A549 (cell line): ENCODE measurements around the gene ZNF644. TPM values are rescaled to one million over a fixed set of nuclear protein-coding genes. Genes with fewer than 3 reads are reported as not detected.

Source experiments
- ATAC-seq, 2 experiments: fragments of 200-7000 bp in 1 of 2; fragments of >200 bp in 1 of 2; cut with Nextera tagmentation in 1 of 2; cut with Tn5 transposase in 1 of 2; 3 replicates each; pipeline versions ENCODE4 v1.8.0 to v1.9.1; 2018 to 2020; ENCODE audit warnings: mild to moderate bottlenecking in 1 of 2, moderate library complexity in 1 of 2
- CTCF ChIA-PET: fragments of 300-600 bp; sonication (Branson Sonifier 250); formaldehyde crosslinking; extraction: SDS; loops from one replicate; lab custom pipeline; 2021; ENCODE audit warnings: antibody characterized with exemption, inconsistent platforms; lab: Yijun Ruan, JAX
- POLR2A ChIA-PET: fragments of 350-600 bp; formaldehyde crosslinking; extraction: SDS; loops from one replicate; lab custom pipeline; 2021; ENCODE audit warnings: antibody characterized with exemption, inconsistent platforms; lab: Yijun Ruan, JAX
- DNase-seq, 2 experiments: peaks; one replicate each; pipeline versions ENCODE4 v3.0.0 to v3.0.0-alpha.2; 2011 to 2016; ENCODE audit warnings: low read depth in 1 of 2, low spot score in 1 of 2
- FAIRE-seq: peaks from 2 replicates; lab custom pipeline; 2011; peaks lifted over from hg19 to GRCh38; lab: Jason Lieb, UNC
- H3K27ac ChIP-seq, 2 experiments: fragments of >200 bp; sonication (Bioruptor Twin); formaldehyde crosslinking; 3 replicates each; pipeline ENCODE4 v1.5.1; 2016 to 2017
- H3K4me1 ChIP-seq: fragments of >200 bp; sonication (Bioruptor Twin); formaldehyde crosslinking; 3 replicates; pipeline ENCODE4 v1.6.1; 2016
- H3K4me2 ChIP-seq: fragments of >200 bp; sonication (Bioruptor Twin); formaldehyde crosslinking; 3 replicates; pipeline ENCODE4 v1.6.1; 2016
- H3K4me3 ChIP-seq: fragments of >200 bp; sonication (Bioruptor Twin); formaldehyde crosslinking; 3 replicates; pipeline ENCODE4 v1.5.1; 2016
- H3K9me3 ChIP-seq: fragments of >200 bp; sonication (Bioruptor Twin); formaldehyde crosslinking; 3 replicates; pipeline ENCODE4 v1.6.1; 2016
- CHD2 ChIP-seq: fragments of 150-350 bp; IDR thresholded peaks from 2 replicates; pipeline ENCODE4 v1.6.1; 2014; ENCODE audit warnings: low read length; ENCODE audit not compliant: partially characterized antibody
- EHMT2 ChIP-seq: fragments of 200-600 bp; sonication (generic); IDR thresholded peaks from 2 replicates; pipeline ENCODE4 v1.6.1; 2016; ENCODE audit warnings: antibody characterized with exemption, low read depth, mild to moderate bottlenecking, moderate library complexity
- EP300 ChIP-seq, 2 experiments: fragments of >200 bp; sonication (Bioruptor Twin); formaldehyde crosslinking; IDR thresholded peaks; 2 replicates in 1 of 2; 3 replicates in 1 of 2; pipeline ENCODE4 v1.6.1; 2016 to 2017
- ESRRA ChIP-seq: fragments of 150-350 bp; IDR thresholded peaks from 2 replicates; pipeline ENCODE4 v1.6.1; 2014; ENCODE audit warnings: mild to moderate bottlenecking, low read length, borderline replicate concordance
- FOSL2 ChIP-seq, 2 experiments: fragments of 450-650 bp in 1 of 2; fragments of >200 bp in 1 of 2; sonication (Bioruptor Twin) in 1 of 2; formaldehyde crosslinking; IDR thresholded peaks; 2 replicates each; pipeline versions ENCODE4 v1.5.0 to v1.6.1; 2016 to 2020; ENCODE audit warnings: mild to moderate bottlenecking in 1 of 2, moderate library complexity in 1 of 2
- FOXS1 ChIP-seq: fragments of 250-450 bp; sonication (Bioruptor Pico); IDR thresholded peaks from 2 replicates; pipeline ENCODE4 v1.5.0; 2020; ENCODE audit warnings: mild to moderate bottlenecking, moderate library complexity
- HOXA7 ChIP-seq: fragments of 250-450 bp; sonication (Bioruptor Pico); IDR thresholded peaks from 2 replicates; pipeline ENCODE4 v1.5.0; 2020; ENCODE audit warnings: mild to moderate bottlenecking, moderate library complexity
- NPAS2 ChIP-seq: fragments of 250-450 bp; sonication (Bioruptor Pico); IDR thresholded peaks from 2 replicates; pipeline ENCODE4 v1.8.0; 2022; ENCODE audit warnings: mild to moderate bottlenecking, moderate library complexity, borderline replicate concordance
- POLR2A ChIP-seq: IDR thresholded peaks from 2 replicates; pipeline ENCODE4 v1.6.1; 2012; ENCODE audit warnings: mild to moderate bottlenecking, low read length
- RFX5 ChIP-seq: fragments of 450-650 bp; IDR thresholded peaks from 2 replicates; pipeline ENCODE4 v1.7.1; 2014; ENCODE audit warnings: antibody characterized with exemption, mild to moderate bottlenecking, moderate library complexity
- RNF2 ChIP-seq: fragments of 200-600 bp; sonication (generic); IDR thresholded peaks from 2 replicates; pipeline ENCODE4 v1.6.1; 2016; ENCODE audit warnings: low read depth, mild to moderate bottlenecking, antibody characterized with exemption, moderate library complexity, borderline replicate concordance
- SREBF2 ChIP-seq: fragments of 450-650 bp; IDR thresholded peaks from 2 replicates; pipeline ENCODE4 v1.6.1; 2014; ENCODE audit warnings: mild to moderate bottlenecking, moderate library complexity
- TFCP2L1 ChIP-seq: fragments of 250-450 bp; sonication (Bioruptor Pico); IDR thresholded peaks from 2 replicates; pipeline ENCODE4 v1.5.0; 2021; ENCODE audit warnings: mild to moderate bottlenecking
- TP53 ChIP-seq: fragments of 250-450 bp; sonication (Bioruptor Pico); IDR thresholded peaks from 2 replicates; pipeline ENCODE4 v1.5.0; 2021; ENCODE audit warnings: mild to moderate bottlenecking, moderate library complexity
- WGBS: methylation state at CpG from one replicate; pipeline ENCODE4 v1.1.6; 2017; ENCODE audit errors: missing lambda C conversion rate; 5-methylcytosine and 5-hydroxymethylcytosine counted together
- polyA plus RNA-seq, 4 experiments: library from polyadenylated mRNA; depleted of rRNA in 3 of 4; stranded (reverse); fragments of >200 nt; fragmentation: RNase III in 1 of 4; extraction: RNeasy Plus Mini Kit Qiagen cat#74134 plus additional on column Dnase treatment in 1 of 4; gene quantifications; 2 replicates in 3 of 4; 3 replicates in 1 of 4; pipeline ENCODE4 v1.2.3, GENCODE V29; 2011 to 2017
- TF ChIP-seq, protein P1 (sequence below): fragments of 250-450 bp; sonication (Bioruptor Pico); IDR thresholded peaks from 2 replicates; pipeline ENCODE4 v1.5.0; 2020; ENCODE audit warnings: low read depth, mild to moderate bottlenecking, moderate library complexity
- TF ChIP-seq, protein P2 (sequence below): IDR thresholded peaks from 2 replicates; pipeline ENCODE4 v1.6.1; 2012
- TF ChIP-seq, protein P3 (sequence below): fragments of >200 bp; sonication (Bioruptor Twin); formaldehyde crosslinking; IDR thresholded peaks from 2 replicates; pipeline ENCODE4 v1.6.1; 2016

The ZNF644 gene
- polyA plus RNA-seq, 2 of the 4 experiments (the other 2 are of a cell fraction): 14.8 to 24.9 TPM

DNA sequence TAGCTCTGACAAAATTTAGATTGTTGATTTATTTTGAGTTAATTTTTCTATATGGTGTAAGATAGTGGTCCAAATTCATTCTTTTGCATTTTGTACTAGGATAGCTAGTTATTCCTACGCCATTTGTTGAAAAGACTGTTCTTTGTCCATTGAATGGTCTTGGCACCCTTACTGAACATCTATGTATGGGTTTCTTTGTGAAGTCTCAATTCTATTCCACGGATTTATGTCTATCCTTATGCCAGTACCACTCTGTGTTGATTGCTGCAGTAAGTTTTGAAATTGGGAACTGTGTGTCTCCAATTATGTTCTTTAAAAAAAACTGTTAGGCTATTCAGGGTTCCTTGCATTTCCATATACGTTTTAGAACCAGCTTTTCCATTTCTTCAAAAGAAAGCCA, 145.7 kb downstream of the ZNF644 start:
- H3K4me1 ChIP-seq: no peaks in the 10 kb centered on the region
- DNase-seq (no peak), FAIRE-seq (no peak)
- CTCF ChIA-PET: no interaction called here
- TF ChIP-seq POLR2A (no peak), TFCP2L1 (CRISPR knock-in tag) (no peak), CHD2 (no peak), RNF2 (no peak), NPAS2 (CRISPR knock-in tag) (no peak), TP53 (CRISPR knock-in tag) (no peak), SREBF2 (no peak), EP300 (IDR thresholded peaks at IDR 0.05) (no peak), FOXS1 (no peak), RFX5 (no peak), ESRRA (no peak), FOSL2 (IDR thresholded peaks at IDR 0.05) (no peak), FOSL2 (CRISPR knock-in tag; IDR thresholded peaks at IDR 0.05) (no peak), HOXA7 (CRISPR knock-in tag) (no peak), EHMT2 (no peak)
- TF ChIP-seq, protein P1, sequence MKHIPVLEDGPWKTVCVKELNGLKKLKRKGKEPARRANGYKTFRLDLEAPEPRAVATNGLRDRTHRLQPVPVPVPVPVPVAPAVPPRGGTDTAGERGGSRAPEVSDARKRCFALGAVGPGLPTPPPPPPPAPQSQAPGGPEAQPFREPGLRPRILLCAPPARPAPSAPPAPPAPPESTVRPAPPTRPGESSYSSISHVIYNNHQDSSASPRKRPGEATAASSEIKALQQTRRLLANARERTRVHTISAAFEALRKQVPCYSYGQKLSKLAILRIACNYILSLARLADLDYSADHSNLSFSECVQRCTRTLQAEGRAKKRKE (CRISPR knock-in tag): no peak
- TF ChIP-seq, protein P2, sequence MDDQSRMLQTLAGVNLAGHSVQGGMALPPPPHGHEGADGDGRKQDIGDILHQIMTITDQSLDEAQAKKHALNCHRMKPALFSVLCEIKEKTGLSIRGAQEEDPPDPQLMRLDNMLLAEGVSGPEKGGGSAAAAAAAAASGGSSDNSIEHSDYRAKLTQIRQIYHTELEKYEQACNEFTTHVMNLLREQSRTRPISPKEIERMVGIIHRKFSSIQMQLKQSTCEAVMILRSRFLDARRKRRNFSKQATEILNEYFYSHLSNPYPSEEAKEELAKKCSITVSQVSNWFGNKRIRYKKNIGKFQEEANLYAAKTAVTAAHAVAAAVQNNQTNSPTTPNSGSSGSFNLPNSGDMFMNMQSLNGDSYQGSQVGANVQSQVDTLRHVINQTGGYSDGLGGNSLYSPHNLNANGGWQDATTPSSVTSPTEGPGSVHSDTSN: no peak
- TF ChIP-seq, protein P3, sequence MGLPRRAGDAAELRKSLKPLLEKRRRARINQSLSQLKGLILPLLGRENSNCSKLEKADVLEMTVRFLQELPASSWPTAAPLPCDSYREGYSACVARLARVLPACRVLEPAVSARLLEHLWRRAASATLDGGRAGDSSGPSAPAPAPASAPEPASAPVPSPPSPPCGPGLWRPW: no peak
- TF ChIP-seq, all 56 proteins: peak for 0
- Histone ChIP-seq H3K4me3 (no peak overlapping the region), H3K4me2 (no peak overlapping the region), H3K9me3 (peaks cover 26% of the 10 kb centered on the region; the same call in 2 of the 3 replicates), H3K27ac (no peak overlapping the region)
- POLR2A ChIA-PET: no interaction called here
- ATAC-seq: no peak
- WGBS: 28% methylated on average over 3 of the region's 3 CpGs
